ENCODE results near the gene MRPL24.

MRPL24 gene

GRCh38 chr1:156743367-156744302, 2.7 kb upstream of the MRPL24 start:
- DNase-seq = no peak

- DNase-seq = no peak
Measured at GRCh38 chr1:156742801-156743200, 1.9 kb upstream of the MRPL24 start.

DNA sequence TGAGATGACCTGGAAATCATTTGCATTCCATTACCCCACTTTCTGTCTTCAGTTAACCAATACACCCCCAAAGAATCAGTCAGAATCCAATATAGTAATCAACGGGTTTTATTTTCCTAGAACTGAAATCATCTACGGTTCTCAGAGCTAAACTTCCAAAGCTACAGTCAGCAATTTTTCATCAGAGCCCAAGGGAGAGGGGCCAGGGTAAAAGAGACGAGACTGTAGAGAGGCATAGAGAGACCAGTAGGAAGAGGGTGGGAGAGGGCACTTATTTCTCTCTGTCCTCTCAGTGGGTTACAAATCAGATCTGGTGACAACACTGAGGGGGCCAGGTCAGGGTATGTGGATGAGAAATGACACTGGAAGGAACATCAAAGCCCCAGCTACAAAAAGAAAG, 1.1 kb upstream of the MRPL24 start:
- no peak for DNase-seq

- no peak for DNase-seq
Measured at GRCh38 chr1:156741481-156741983, 644 bp upstream of the MRPL24 start.

DNA sequence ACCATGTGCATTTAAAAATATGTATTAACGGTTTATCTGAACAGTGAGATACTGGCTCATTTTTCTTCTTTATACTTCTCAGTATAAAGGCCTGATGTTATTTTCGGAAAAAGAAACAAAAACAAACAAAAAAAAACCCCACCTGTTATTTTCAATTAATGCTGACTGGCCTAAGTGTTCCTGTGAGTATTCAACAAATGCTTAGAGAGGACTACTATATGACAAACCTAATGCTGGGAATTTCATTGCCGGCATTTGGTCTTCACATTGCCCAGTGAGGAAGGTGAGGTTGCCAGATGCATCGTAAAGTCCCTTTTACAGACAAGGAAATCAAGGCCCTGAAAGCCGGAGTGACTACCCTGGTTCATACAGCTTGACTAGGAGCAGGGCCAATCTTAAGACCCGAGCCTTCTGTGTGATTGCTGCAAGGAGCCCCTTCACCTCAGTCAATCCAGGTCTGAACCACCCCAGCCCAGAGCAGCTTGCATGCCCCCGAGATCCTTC, 599 bp downstream of the MRPL24 start:
- DNase-seq = peak; percentile 60

GRCh38 chr1:156738916-156739315, 2.0 kb downstream of the MRPL24 start:
- DNase-seq = no peak

DNA sequence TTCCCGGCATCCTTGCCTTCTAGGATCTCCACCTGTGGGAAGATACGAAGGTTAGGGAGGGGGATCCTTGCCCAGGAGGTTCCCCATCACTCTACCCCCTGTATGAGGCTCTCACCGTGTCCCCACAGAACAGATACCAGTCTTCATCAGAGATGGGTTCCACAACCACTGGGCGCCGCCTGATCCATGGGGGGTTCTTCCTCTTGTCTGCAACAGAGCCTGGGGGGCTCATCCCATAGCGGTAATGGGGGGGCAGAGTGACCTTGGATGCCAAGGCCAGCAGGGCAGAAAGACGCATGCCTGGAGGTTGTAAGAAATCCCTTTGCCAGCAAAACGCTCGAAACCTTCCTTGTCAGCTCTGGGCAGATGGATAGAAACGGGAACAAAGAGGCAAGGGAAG, 2.5 kb downstream of the MRPL24 start:
- no peak for DNase-seq

GRCh38 chr1:156733989-156734584, 6.8 kb downstream of the MRPL24 start:
- DNase-seq = no peak

- DNase-seq = peak; percentile 99
Measured at GRCh38 chr1:156728599-156729462, 12.1 kb downstream of the MRPL24 start, which contains the start of gene ISG20L2. ISG20L2 (minus strand) TSS chr1:156728766; CDS start chr1:156727652, 1,114 bp downstream.

- DNase-seq = peak; percentile 84
Measured at GRCh38 chr1:156727926-156728598, 12.8 kb downstream of the MRPL24 start, which contains the start of gene METTL25B. METTL25B (plus strand) TSS chr1:156728469; CDS start chr1:156729105, 636 bp downstream.

GRCh38 chr1:156727492-156727891, 13.4 kb downstream of the MRPL24 start:
- DNase-seq = no peak

DNA sequence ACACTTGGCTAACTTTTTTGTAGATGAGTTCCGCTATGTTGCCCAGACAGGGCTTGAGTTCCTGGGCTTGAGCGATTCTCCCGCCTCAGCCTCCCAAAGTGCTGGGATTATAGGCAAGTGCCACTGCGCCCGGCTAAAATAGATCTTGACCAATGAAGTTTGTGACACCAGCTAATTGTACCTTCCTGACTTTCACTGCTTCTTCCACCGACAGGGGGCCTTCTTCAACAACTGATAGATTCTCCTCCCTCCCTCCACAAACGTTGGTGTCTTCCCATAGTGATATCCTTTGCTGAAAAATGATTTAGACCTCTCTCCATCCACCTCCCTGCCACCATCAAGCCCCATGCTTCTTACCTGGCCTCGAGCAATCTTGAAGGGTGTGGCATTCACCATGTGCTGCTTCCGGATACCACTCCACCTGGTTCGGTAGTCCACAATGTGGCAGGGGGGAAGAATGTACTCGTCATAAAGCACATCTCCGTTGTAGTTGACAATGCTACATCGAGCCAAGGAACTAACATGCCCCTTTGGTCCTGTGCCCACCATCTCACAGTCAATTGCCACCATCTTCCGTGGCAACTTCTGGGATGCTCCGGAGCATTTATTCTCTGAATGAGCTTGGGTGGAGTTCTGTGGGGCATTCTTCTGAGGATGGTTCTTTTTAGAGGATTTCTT, 14.2 kb downstream of the MRPL24 start:
- peak; percentile 79 for DNase-seq

DNA sequence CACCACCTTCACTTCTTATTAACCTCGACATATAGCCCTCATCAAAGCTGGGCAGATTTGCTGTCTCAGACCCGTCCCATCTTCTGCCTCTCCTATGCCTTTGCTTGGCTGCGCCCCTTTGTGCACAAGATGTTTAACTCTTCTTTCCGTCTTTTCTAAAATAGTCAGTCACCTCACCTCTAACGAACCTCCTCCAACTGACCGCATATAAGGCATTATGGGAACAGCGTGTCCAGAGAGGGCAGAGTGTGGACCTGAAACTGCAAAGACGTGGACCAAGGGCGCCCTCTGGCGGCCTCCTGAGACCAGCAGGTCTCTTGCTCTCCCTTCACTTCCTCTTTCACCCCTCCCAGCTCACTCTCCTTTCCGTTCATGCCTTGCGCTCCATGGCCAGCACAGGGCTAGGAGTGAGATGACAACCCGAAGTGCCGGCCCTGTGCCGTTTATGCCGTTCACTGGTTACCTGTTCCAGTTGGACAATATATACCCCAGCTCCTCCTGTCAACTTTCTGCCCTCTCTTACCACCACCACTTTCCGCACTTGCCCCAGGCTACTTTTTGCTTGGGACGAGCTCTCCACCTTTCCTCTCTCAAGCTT, 15.1 kb downstream of the MRPL24 start:
- peak; percentile 93 for DNase-seq

GRCh38 chr1:156721535-156721934, 19.4 kb downstream of the MRPL24 start:
- DNase-seq = no peak

- DNase-seq = no peak
Measured at GRCh38 chr1:156721131-156721530, 19.8 kb downstream of the MRPL24 start.

DNA sequence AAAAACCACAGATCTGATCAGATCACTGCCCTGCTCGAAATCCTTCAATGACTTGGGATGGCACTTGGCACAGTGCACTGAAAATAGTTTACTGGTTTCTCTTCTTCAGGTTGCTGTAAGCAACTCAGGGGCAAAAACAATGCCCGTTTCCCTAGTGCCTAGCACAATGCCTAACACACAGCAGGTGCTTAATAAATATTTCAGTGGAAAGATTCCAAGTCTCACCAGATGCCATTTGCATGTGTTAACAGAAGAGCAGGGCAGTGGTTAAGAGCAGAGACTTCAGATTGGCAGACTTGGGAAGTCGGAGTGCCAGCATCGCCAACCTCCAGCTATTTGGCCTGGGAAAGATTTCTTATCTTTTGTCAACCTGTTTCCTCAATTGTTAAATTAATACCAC, 23.5 kb downstream of the MRPL24 start:
- no peak for DNase-seq

DNA sequence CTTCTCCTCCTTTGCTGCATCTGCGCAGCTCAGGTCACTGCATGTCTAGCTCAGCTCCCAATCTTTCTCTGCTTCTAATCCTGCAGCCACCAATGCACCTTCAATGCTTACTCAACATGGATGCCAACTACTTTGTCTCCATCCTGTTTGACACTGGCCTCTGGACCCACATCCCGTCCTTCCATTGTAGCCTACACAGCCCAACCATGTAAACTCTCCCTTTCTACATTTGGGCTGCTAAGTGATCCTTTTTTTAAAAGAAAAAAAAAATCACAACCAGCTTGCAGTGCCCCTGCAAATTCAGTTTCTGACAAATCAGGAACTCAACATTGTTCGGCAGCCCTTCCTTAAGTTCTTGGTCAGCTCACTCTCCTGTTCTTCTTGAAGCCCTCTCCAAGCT, 26.1 kb downstream of the MRPL24 start:
- DNase-seq = no peak

- no peak for DNase-seq
Measured at GRCh38 chr1:156712626-156713025, 28.3 kb downstream of the MRPL24 start.

GRCh38 chr1:156711011-156711817, 29.7 kb downstream of the MRPL24 start:
- no peak for DNase-seq
